PC-9 (cell line): ENCODE measurements around the gene TRIP6. TPM values are rescaled to one million over a fixed set of nuclear protein-coding genes. Genes with fewer than 3 reads are reported as not detected.

Source experiments
- BruUV-seq: library from RNA; stranded (reverse); fragments of 400-500 nt; replicated peaks from 2 replicates; lab custom pipeline; 2021; lab: Mats Ljungman, UMichigan
- CTCF ChIA-PET: fragments of 300-600 bp; sonication (Branson Sonifier 250); formaldehyde crosslinking; loops from one replicate; lab custom pipeline; 2022; ENCODE audit warnings: antibody characterized with exemption; lab: Charles Lee
- POLR2A ChIA-PET: fragments of 300-600 bp; sonication (Branson Sonifier 250); formaldehyde crosslinking; loops from one replicate; lab custom pipeline; 2022; ENCODE audit warnings: antibody characterized with exemption; ENCODE audit not compliant: unreplicated experiment; lab: Charles Lee
- DNase-seq, 2 experiments: peaks; one replicate each; pipeline versions ENCODE4 v3.0.0 to v3.0.0-alpha.2; 2015 to 2022; ENCODE audit warnings: mixed read lengths in 1 of 2
- H2AFZ ChIP-seq: fragments of 200-600 bp; sonication (generic); 2 replicates; pipeline ENCODE4 v1.8.1; 2017; ENCODE audit warnings: antibody characterized with exemption
- H3F3A ChIP-seq: fragments of 200-600 bp; sonication (generic); 2 replicates; pipeline ENCODE4 v1.8.1; 2017; ENCODE audit warnings: antibody characterized with exemption, mild to moderate bottlenecking, low read depth; ENCODE audit not compliant: insufficient read depth
- H3K27ac ChIP-seq: fragments of 200-600 bp; sonication (generic); 2 replicates; pipeline ENCODE4 v1.6.1; 2016; ENCODE audit warnings: mixed run types
- H3K27me3 ChIP-seq: fragments of 200-600 bp; sonication (generic); 2 replicates; pipeline ENCODE4 v1.6.1; 2016; ENCODE audit warnings: low read depth, mixed run types; ENCODE audit not compliant: insufficient read depth
- H3K36me3 ChIP-seq: fragments of 200-600 bp; sonication (generic); 2 replicates; pipeline ENCODE4 v1.6.1; 2016; ENCODE audit warnings: low read depth, mixed run types
- H3K4me1 ChIP-seq: fragments of 200-600 bp; sonication (generic); replicated peaks from 2 replicates; pipeline ENCODE4 v1.6.1; 2016; ENCODE audit warnings: mixed run types; ENCODE audit not compliant: insufficient read depth
- H3K4me2 ChIP-seq: fragments of 200-600 bp; sonication (generic); 2 replicates; pipeline ENCODE4 v1.6.1; 2017; ENCODE audit warnings: mixed run types
- H3K4me3 ChIP-seq: fragments of 200-600 bp; sonication (generic); 2 replicates; pipeline ENCODE4 v1.6.1; 2016; ENCODE audit warnings: mixed run types
- H3K79me2 ChIP-seq: fragments of 200-600 bp; sonication (generic); 2 replicates; pipeline ENCODE4 v1.6.1; 2017; ENCODE audit warnings: low read depth, mixed run types
- H3K9me2 ChIP-seq: fragments of 200-600 bp; sonication (generic); 2 replicates; pipeline ENCODE4 v1.8.1; 2017; ENCODE audit warnings: mild to moderate bottlenecking; ENCODE audit not compliant: insufficient read depth
- H3K9me3 ChIP-seq: fragments of 200-600 bp; sonication (generic); 2 replicates; pipeline ENCODE4 v1.8.1; 2016; ENCODE audit warnings: low read depth; ENCODE audit not compliant: insufficient read depth
- H4K20me1 ChIP-seq: fragments of 200-600 bp; sonication (generic); 2 replicates; pipeline ENCODE4 v1.8.1; 2017; ENCODE audit not compliant: insufficient read depth
- EZH2 ChIP-seq: fragments of 200-600 bp; sonication (generic); IDR thresholded peaks from 2 replicates; pipeline ENCODE4 v1.8.0; 2017; ENCODE audit warnings: antibody characterized with exemption, low read depth
- intact Hi-C: fragments of 100-400 bp; cut with micrococcal nuclease; formaldehyde crosslinking; loops from one replicate; pipeline ENCODE4 v1.10.0; 2022; ENCODE audit not compliant: unreplicated experiment
- microRNA-seq: library from miRNA; unstranded; fragments of <30 nt; microRNA quantifications from one replicate; pipeline ENCODE4 v1.2.0, GENCODE V29; 2021; ENCODE audit warnings: borderline number of aligned reads, borderline replicate concordance
- total RNA-seq: library from RNA; stranded (reverse); gene quantifications from 2 replicates; pipeline ENCODE4 v1.2.3, GENCODE V29; 2021
- TF ChIP-seq, protein P1 (sequence below): fragments of 200-600 bp; sonication (generic); conservative IDR thresholded peaks from 2 replicates; pipeline ENCODE4 v1.6.1; 2017; ENCODE audit warnings: mixed run types, antibody characterized with exemption, mild to moderate bottlenecking, moderate library complexity

The TRIP6 gene
- total RNA-seq, 1 experiment from 2014 or later: 89.3 TPM

DNA sequence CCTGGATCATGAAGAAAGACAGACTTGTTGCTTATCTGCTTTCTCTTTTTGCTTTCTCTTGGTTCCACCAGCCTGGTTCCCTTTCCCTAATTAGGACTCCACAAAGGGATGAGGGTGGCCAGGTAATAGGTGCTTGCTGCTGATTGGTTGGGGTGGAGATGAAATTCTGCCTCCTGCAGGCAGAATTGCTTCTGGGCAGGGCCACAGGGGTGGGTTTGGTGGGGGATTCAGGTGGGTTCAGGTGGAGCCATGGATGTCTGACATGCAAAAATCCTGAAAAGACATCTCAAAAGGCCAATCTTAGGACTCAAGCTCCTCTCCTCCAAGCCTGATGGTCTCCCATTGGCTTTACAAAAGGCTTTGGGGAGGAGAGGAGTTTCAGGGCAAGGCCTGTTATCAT lies 53.9 kb downstream of the TRIP6 start:
- Histone ChIP-seq H3K4me1 (no peaks in the 10 kb centered on the region), H3K79me2 (no peaks in the 10 kb centered on the region), H3K27ac (no peak overlapping the region), H3K27me3 (no peaks in the 10 kb centered on the region), H3K9me2 (no peaks in the 10 kb centered on the region), H3K4me3 (no peak overlapping the region), H3F3A (no peaks in the 10 kb centered on the region), H3K36me3 (no peaks in the 10 kb centered on the region), H3K9me3 (no peaks in the 10 kb centered on the region), H2AFZ (no peak overlapping the region), H4K20me1 (no peaks in the 10 kb centered on the region), H3K4me2 (no peak overlapping the region)
- intact Hi-C loops: no loop called here
- ChIA-PET CTCF (no interaction called here), POLR2A (interaction anchor here (0.6 kb wide), 1 partner anchor 11 kb away, joined by 5 read pairs; no protein-coding TSS in a partner anchor)
- TF ChIP-seq EZH2: no peak
- TF ChIP-seq, protein P1, sequence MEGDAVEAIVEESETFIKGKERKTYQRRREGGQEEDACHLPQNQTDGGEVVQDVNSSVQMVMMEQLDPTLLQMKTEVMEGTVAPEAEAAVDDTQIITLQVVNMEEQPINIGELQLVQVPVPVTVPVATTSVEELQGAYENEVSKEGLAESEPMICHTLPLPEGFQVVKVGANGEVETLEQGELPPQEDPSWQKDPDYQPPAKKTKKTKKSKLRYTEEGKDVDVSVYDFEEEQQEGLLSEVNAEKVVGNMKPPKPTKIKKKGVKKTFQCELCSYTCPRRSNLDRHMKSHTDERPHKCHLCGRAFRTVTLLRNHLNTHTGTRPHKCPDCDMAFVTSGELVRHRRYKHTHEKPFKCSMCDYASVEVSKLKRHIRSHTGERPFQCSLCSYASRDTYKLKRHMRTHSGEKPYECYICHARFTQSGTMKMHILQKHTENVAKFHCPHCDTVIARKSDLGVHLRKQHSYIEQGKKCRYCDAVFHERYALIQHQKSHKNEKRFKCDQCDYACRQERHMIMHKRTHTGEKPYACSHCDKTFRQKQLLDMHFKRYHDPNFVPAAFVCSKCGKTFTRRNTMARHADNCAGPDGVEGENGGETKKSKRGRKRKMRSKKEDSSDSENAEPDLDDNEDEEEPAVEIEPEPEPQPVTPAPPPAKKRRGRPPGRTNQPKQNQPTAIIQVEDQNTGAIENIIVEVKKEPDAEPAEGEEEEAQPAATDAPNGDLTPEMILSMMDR: no peak
- DNase-seq: no peak
- BruUV-seq: no TSS peak

Small RNAs within 50 kb of the gene (microRNA-seq; reads per million reads assigned to microRNA genes)
- not detected for gene MIR6875

Other genes starting within 250 kb of the TRIP6 start
- 4.8 and 6.2 TPM in 2 replicates for gene TFR2, start 225.8 kb upstream of the TRIP6 start, total RNA-seq
- not detected in 2 replicates for gene ACTL6B, start 210.9 kb upstream of the TRIP6 start, total RNA-seq
- 299 and 326 TPM in 2 replicates for gene GNB2, start 193.6 kb upstream of the TRIP6 start, total RNA-seq
- 55.1 and 64.2 TPM in 2 replicates for gene GIGYF1, start 173.1 kb upstream of the TRIP6 start, total RNA-seq
- 59.4 and 62.7 TPM in 2 replicates for gene POP7, start 161.3 kb upstream of the TRIP6 start, total RNA-seq
- gene EPO, start 146.9 kb upstream of the TRIP6 start, total RNA-seq: 0.30 and 0.44 TPM in 2 replicates
- gene ZAN, start 133.8 kb upstream of the TRIP6 start, total RNA-seq: not detected in 2 replicates
- gene EPHB4, start 39.9 kb upstream of the TRIP6 start, total RNA-seq: 79.4 and 94.6 TPM in 2 replicates
- 34.7 and 36.7 TPM in 2 replicates for gene SLC12A9, start 14.7 kb upstream of the TRIP6 start, total RNA-seq
- gene SRRT, start 7.7 kb downstream of the TRIP6 start, total RNA-seq: 116 and 144 TPM in 2 replicates
- gene UFSP1, start 22.3 kb downstream of the TRIP6 start, total RNA-seq: 2.7 and 2.8 TPM in 2 replicates
- gene ACHE, start 28.5 kb downstream of the TRIP6 start, total RNA-seq: 0.28 and 0.35 TPM in 2 replicates
- 0.90 and 1.1 TPM in 2 replicates for gene MUC3A, start 82.1 kb downstream of the TRIP6 start, total RNA-seq
- 1.4 and 3.8 TPM in 2 replicates for gene MUC12, start 102.2 kb downstream of the TRIP6 start, total RNA-seq
- not detected in 2 replicates for gene MUC17, start 152.7 kb downstream of the TRIP6 start, total RNA-seq
- gene TRIM56, start 218.1 kb downstream of the TRIP6 start, total RNA-seq: 72.3 and 81.6 TPM in 2 replicates